ENCODE data around the gene C1QTNF7.

The C1QTNF7 gene

GRCh38 chr4:15451866-15452765 lies 24.3 kb downstream of the C1QTNF7 start:
- Histone ChIP-seq H3K4me1 (ENCODE audit: control insufficient read depth in 5 of 5, insufficient read depth in 5 of 5, low read length in 5 of 5) (peaks cover 6 to 44% (median 37%) of the 10 kb centered on the region in 5 donors), H3K27ac (ENCODE audit: low read depth, low read length) (peak overlapping the region; percentile 47)

GRCh38 chr4:15455290-15455689 lies 27.5 kb downstream of the C1QTNF7 start:
- no peaks in the 10 kb centered on the region for H3K27me3 ChIP-seq (ENCODE audit: control insufficient read depth in 5 of 5, insufficient read depth in 4 of 5, low read length in 5 of 5)
- H3K36me3 ChIP-seq (ENCODE audit: control insufficient read depth in 5 of 5, insufficient read depth in 5 of 5, low read length in 5 of 5): no peaks in the 10 kb centered on the region
- H3K27ac ChIP-seq (ENCODE audit: low read depth, low read length): peak overlapping the region; percentile 79
- peaks cover 6 to 48% (median 44%) of the 10 kb centered on the region in 5 donors for H3K4me1 ChIP-seq (ENCODE audit: control insufficient read depth in 5 of 5, insufficient read depth in 5 of 5, low read length in 5 of 5)
- H3K9ac ChIP-seq (ENCODE audit: low read length in 5 of 5): no peak overlapping the region
- H3K9me3 ChIP-seq (ENCODE audit: control insufficient read depth in 5 of 5, low read length in 5 of 5): no peaks in the 10 kb centered on the region
- H3K4me3 ChIP-seq (ENCODE audit: low read depth in 1 of 5, low read length in 5 of 5): no peak overlapping the region

More at GRCh38 chr4:15451866-15452765, 24.3 kb downstream of the C1QTNF7 start:
- H3K9me3 ChIP-seq (ENCODE audit: control insufficient read depth in 5 of 5, low read length in 5 of 5): no peaks in the 10 kb centered on the region
- no peak overlapping the region for H3K9ac ChIP-seq (ENCODE audit: low read length in 5 of 5)
- H3K36me3 ChIP-seq (ENCODE audit: control insufficient read depth in 5 of 5, insufficient read depth in 5 of 5, low read length in 5 of 5): no peaks in the 10 kb centered on the region
- H3K27me3 ChIP-seq (ENCODE audit: control insufficient read depth in 5 of 5, insufficient read depth in 4 of 5, low read length in 5 of 5): no peaks in the 10 kb centered on the region
- H3K4me3 ChIP-seq (ENCODE audit: low read depth in 1 of 5, low read length in 5 of 5): no peak overlapping the region

GRCh38 chr4:15457406-15458201 lies 29.8 kb downstream of the C1QTNF7 start:
- Histone ChIP-seq H3K36me3 (ENCODE audit: control insufficient read depth in 5 of 5, insufficient read depth in 5 of 5, low read length in 5 of 5) (no peaks in the 10 kb centered on the region), H3K27me3 (ENCODE audit: control insufficient read depth in 5 of 5, insufficient read depth in 4 of 5, low read length in 5 of 5) (no peaks in the 10 kb centered on the region), H3K9me3 (ENCODE audit: control insufficient read depth in 5 of 5, low read length in 5 of 5) (no peaks in the 10 kb centered on the region), H3K27ac (ENCODE audit: low read depth, low read length) (peak overlapping the region; percentile 2), H3K4me3 (ENCODE audit: low read depth in 1 of 5, low read length in 5 of 5) (no peak overlapping the region), H3K4me1 (ENCODE audit: control insufficient read depth in 5 of 5, insufficient read depth in 5 of 5, low read length in 5 of 5) (peaks cover 4 to 27% (median 25%) of the 10 kb centered on the region in 5 donors), H3K9ac (ENCODE audit: low read length in 5 of 5) (peak overlapping the region in 1 of 5 donors; percentile 18)

- H3K4me1 ChIP-seq (ENCODE audit: control insufficient read depth in 5 of 5, insufficient read depth in 5 of 5, low read length in 5 of 5): peaks cover 4 to 26% (median 24%) of the 10 kb centered on the region in 5 donors
- no peaks in the 10 kb centered on the region for H3K9me3 ChIP-seq (ENCODE audit: control insufficient read depth in 5 of 5, low read length in 5 of 5)
- H3K4me3 ChIP-seq (ENCODE audit: low read depth in 1 of 5, low read length in 5 of 5): no peak overlapping the region
- H3K36me3 ChIP-seq (ENCODE audit: control insufficient read depth in 5 of 5, insufficient read depth in 5 of 5, low read length in 5 of 5): no peaks in the 10 kb centered on the region
- no peak overlapping the region for H3K9ac ChIP-seq (ENCODE audit: low read length in 5 of 5)
- no peak overlapping the region for H3K27ac ChIP-seq (ENCODE audit: low read depth, low read length)
- no peaks in the 10 kb centered on the region for H3K27me3 ChIP-seq (ENCODE audit: control insufficient read depth in 5 of 5, insufficient read depth in 4 of 5, low read length in 5 of 5)
Measured at GRCh38 chr4:15458616-15459015, 30.8 kb downstream of the C1QTNF7 start.

- Histone ChIP-seq H3K27ac (ENCODE audit: low read depth, low read length) (no peak overlapping the region), H3K27me3 (ENCODE audit: control insufficient read depth in 5 of 5, insufficient read depth in 4 of 5, low read length in 5 of 5) (no peaks in the 10 kb centered on the region), H3K4me3 (ENCODE audit: low read depth in 1 of 5, low read length in 5 of 5) (no peak overlapping the region), H3K4me1 (ENCODE audit: control insufficient read depth in 5 of 5, insufficient read depth in 5 of 5, low read length in 5 of 5) (peaks cover 4 to 24% (median 21%) of the 10 kb centered on the region in 5 donors), H3K36me3 (ENCODE audit: control insufficient read depth in 5 of 5, insufficient read depth in 5 of 5, low read length in 5 of 5) (no peaks in the 10 kb centered on the region), H3K9ac (ENCODE audit: low read length in 5 of 5) (no peak overlapping the region), H3K9me3 (ENCODE audit: control insufficient read depth in 5 of 5, low read length in 5 of 5) (no peaks in the 10 kb centered on the region)
Measured at GRCh38 chr4:15459706-15460105, 31.9 kb downstream of the C1QTNF7 start.

GRCh38 chr4:15466596-15466995 lies 38.8 kb downstream of the C1QTNF7 start:
- Histone ChIP-seq H3K9ac (ENCODE audit: low read length in 5 of 5) (no peak overlapping the region), H3K4me3 (ENCODE audit: low read depth in 1 of 5, low read length in 5 of 5) (no peak overlapping the region), H3K27ac (ENCODE audit: low read depth, low read length) (peak overlapping the region; percentile 38), H3K9me3 (ENCODE audit: control insufficient read depth in 5 of 5, low read length in 5 of 5) (no peaks in the 10 kb centered on the region), H3K27me3 (ENCODE audit: control insufficient read depth in 5 of 5, insufficient read depth in 4 of 5, low read length in 5 of 5) (no peaks in the 10 kb centered on the region), H3K4me1 (ENCODE audit: control insufficient read depth in 5 of 5, insufficient read depth in 5 of 5, low read length in 5 of 5) (peaks cover 0 to 34% (median 24%) of the 10 kb centered on the region in 5 donors), H3K36me3 (ENCODE audit: control insufficient read depth in 5 of 5, insufficient read depth in 5 of 5, low read length in 5 of 5) (no peaks in the 10 kb centered on the region)

- H3K9me3 ChIP-seq (ENCODE audit: control insufficient read depth in 5 of 5, low read length in 5 of 5): no peaks in the 10 kb centered on the region
- H3K27ac ChIP-seq (ENCODE audit: low read depth, low read length): peak within 1 kb of the TSS; percentile 3
- H3K27me3 ChIP-seq (ENCODE audit: control insufficient read depth in 5 of 5, insufficient read depth in 4 of 5, low read length in 5 of 5): no peaks in the 10 kb centered on the region
- peak within 1 kb of the TSS; percentile 23 to 72 (median 50) for H3K9ac ChIP-seq (ENCODE audit: low read length in 5 of 5)
- peak within 1 kb of the TSS; percentile 72 to 98 (median 84) for H3K4me3 ChIP-seq (ENCODE audit: low read depth in 1 of 5, low read length in 5 of 5)
- H3K4me1 ChIP-seq (ENCODE audit: control insufficient read depth in 5 of 5, insufficient read depth in 5 of 5, low read length in 5 of 5): peaks cover 0 to 34% (median 24%) of the 10 kb centered on the region in 5 donors
- H3K36me3 ChIP-seq (ENCODE audit: control insufficient read depth in 5 of 5, insufficient read depth in 5 of 5, low read length in 5 of 5): no peaks in the 10 kb centered on the region
Measured at GRCh38 chr4:15469402-15470127, 41.7 kb downstream of the C1QTNF7 start, which contains the start of gene CC2D2A. Gene CC2D2A, plus strand, starts transcription at chr4:15469882. Its CDS starts 6,051 bp downstream, at chr4:15475933.

GRCh38 chr4:15470128-15470475 lies 42.3 kb downstream of the C1QTNF7 start:
- H3K27me3 ChIP-seq (ENCODE audit: control insufficient read depth in 5 of 5, insufficient read depth in 4 of 5, low read length in 5 of 5): no peaks in the 10 kb centered on the region
- H3K4me3 ChIP-seq (ENCODE audit: low read depth in 1 of 5, low read length in 5 of 5): peak overlapping the region; percentile 72 to 98 (median 84)
- H3K4me1 ChIP-seq (ENCODE audit: control insufficient read depth in 5 of 5, insufficient read depth in 5 of 5, low read length in 5 of 5): peaks cover 0 to 29% (median 24%) of the 10 kb centered on the region in 5 donors
- peak overlapping the region; percentile 3 for H3K27ac ChIP-seq (ENCODE audit: low read depth, low read length)
- H3K9ac ChIP-seq (ENCODE audit: low read length in 5 of 5): peak overlapping the region; percentile 23 to 72 (median 50)
- no peaks in the 10 kb centered on the region for H3K9me3 ChIP-seq (ENCODE audit: control insufficient read depth in 5 of 5, low read length in 5 of 5)
- H3K36me3 ChIP-seq (ENCODE audit: control insufficient read depth in 5 of 5, insufficient read depth in 5 of 5, low read length in 5 of 5): no peaks in the 10 kb centered on the region

- H3K9ac ChIP-seq (ENCODE audit: low read length in 5 of 5): no peak overlapping the region
- H3K36me3 ChIP-seq (ENCODE audit: control insufficient read depth in 5 of 5, insufficient read depth in 5 of 5, low read length in 5 of 5): peaks cover 7 to 16% (median 12%) of the 10 kb centered on the region in 5 donors
- H3K4me3 ChIP-seq (ENCODE audit: low read depth in 1 of 5, low read length in 5 of 5): no peak overlapping the region
- H3K27me3 ChIP-seq (ENCODE audit: control insufficient read depth in 5 of 5, insufficient read depth in 4 of 5, low read length in 5 of 5): no peaks in the 10 kb centered on the region
- H3K27ac ChIP-seq (ENCODE audit: low read depth, low read length): no peak overlapping the region
- H3K9me3 ChIP-seq (ENCODE audit: control insufficient read depth in 5 of 5, low read length in 5 of 5): no peaks in the 10 kb centered on the region
- H3K4me1 ChIP-seq (ENCODE audit: control insufficient read depth in 5 of 5, insufficient read depth in 5 of 5, low read length in 5 of 5): peaks cover 4 to 19% (median 14%) of the 10 kb centered on the region in 5 donors
Measured at GRCh38 chr4:15476396-15476795, 48.6 kb downstream of the C1QTNF7 start.
